ENCODE measurements around the gene RANBP9. TPM values are rescaled to one million over a fixed set of nuclear protein-coding genes. Genes with fewer than 3 reads are reported as not detected.
A peak's percentile ranks its signal among the peaks of the same experiment; 100 is the strongest.

Gene RANBP9
- total and polyA plus RNA-seq, 8 donors, result 9.6 to 22.2 (median 16.6) TPM

DNA sequence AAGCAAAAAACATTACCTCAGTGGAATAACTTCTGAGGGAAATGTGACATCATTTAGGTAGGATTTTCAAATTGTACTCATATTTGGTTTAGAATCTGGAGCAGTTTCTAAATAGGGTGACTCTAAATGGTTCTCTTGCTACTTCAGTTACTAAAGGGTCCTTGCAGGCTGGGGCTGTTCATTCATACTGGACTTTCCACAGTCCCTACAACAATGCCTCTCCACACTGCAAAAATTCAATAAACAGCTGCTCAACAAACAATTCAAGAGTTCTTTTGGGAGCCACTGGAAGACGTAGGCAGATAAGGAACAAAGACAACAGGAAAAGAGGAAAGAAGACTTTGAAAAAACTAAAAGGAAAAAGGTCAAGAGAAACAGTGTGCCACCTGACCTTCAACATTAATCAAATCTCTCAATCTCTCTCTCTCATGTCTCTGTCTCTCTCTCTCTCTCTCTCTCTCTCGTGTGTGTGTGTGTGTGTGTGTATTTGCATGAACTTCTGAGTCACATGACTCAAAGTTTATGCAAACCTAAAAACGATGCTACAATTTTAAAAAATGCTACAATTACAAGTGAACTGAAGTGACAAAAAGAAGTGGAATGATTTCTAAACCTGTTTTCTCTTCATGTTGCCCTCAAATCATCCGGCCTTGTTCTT lies 82.0 kb downstream of the RANBP9 start:
- Histone ChIP-seq H3K4me1 (peaks cover 0 to 4% (median 0%) of the 10 kb centered on the region in 3 donors), H3K9me3 (no peaks in the 10 kb centered on the region), H3K36me3 (peaks cover 0 to 8% (median 3%) of the 10 kb centered on the region in 3 donors), H3K4me3 (no peak overlapping the region), H3K27me3 (no peaks in the 10 kb centered on the region), H3K27ac (no peak overlapping the region)
- no peak for ATAC-seq
- intact Hi-C loops (cut with DNase I), result loop anchor here in 2 of 3 donors (10.0 kb wide), 1 partner anchor 75 kb away; no protein-coding TSS in a partner anchor
- DNase-seq, result no peak
- no peak for FAIRE-seq
- 54 to 58% methylated on average over 4 of the region's 4 CpGs for WGBS, 2 donors
- TF ChIP-seq, protein P1, sequence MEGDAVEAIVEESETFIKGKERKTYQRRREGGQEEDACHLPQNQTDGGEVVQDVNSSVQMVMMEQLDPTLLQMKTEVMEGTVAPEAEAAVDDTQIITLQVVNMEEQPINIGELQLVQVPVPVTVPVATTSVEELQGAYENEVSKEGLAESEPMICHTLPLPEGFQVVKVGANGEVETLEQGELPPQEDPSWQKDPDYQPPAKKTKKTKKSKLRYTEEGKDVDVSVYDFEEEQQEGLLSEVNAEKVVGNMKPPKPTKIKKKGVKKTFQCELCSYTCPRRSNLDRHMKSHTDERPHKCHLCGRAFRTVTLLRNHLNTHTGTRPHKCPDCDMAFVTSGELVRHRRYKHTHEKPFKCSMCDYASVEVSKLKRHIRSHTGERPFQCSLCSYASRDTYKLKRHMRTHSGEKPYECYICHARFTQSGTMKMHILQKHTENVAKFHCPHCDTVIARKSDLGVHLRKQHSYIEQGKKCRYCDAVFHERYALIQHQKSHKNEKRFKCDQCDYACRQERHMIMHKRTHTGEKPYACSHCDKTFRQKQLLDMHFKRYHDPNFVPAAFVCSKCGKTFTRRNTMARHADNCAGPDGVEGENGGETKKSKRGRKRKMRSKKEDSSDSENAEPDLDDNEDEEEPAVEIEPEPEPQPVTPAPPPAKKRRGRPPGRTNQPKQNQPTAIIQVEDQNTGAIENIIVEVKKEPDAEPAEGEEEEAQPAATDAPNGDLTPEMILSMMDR (IDR thresholded peaks at IDR 0.05), result no peak

DNA sequence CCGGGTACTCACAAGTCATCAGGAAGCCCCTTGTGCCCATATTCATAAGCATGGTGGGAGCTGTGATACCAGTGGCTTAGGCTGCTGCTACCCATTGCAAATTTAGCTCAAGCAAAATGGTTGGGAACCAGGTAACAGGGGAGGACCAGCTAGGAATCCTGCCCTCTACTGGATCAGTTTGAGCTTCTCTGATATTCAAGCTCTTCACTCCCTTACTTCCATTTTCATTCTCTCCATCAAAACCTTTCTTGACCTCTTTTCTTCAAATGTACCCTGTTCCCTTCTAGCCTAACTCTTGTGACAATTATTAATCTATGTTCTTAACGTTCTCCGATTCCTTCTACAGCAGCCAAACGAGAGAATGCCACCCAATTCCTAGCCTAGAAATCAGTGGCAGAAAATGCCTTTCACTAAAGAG lies 86.8 kb downstream of the RANBP9 start:
- Histone ChIP-seq H3K4me1 (no peaks in the 10 kb centered on the region), H3K36me3 (peaks cover 0 to 25% (median 22%) of the 10 kb centered on the region in 3 donors), H3K4me3 (no peak overlapping the region), H3K9me3 (no peaks in the 10 kb centered on the region), H3K27ac (no peak overlapping the region), H3K27me3 (no peaks in the 10 kb centered on the region)
- DNase-seq (no peak), FAIRE-seq (no peak), ATAC-seq (peak in 3 of 4 donors; percentile 69 to 83 (median 75))
- WGBS, 2 donors, result 68 to 72% methylated on average over 4 of the region's 4 CpGs
- TF ChIP-seq, protein P1 (IDR thresholded peaks at IDR 0.05), result peak in 2 of 4 donors; percentile 25 to 31
- intact Hi-C loops (cut with DNase I), result loop anchor here in 2 of 3 donors (10.0 kb wide), 1 partner anchor 80 kb away; no protein-coding TSS in a partner anchor

DNA sequence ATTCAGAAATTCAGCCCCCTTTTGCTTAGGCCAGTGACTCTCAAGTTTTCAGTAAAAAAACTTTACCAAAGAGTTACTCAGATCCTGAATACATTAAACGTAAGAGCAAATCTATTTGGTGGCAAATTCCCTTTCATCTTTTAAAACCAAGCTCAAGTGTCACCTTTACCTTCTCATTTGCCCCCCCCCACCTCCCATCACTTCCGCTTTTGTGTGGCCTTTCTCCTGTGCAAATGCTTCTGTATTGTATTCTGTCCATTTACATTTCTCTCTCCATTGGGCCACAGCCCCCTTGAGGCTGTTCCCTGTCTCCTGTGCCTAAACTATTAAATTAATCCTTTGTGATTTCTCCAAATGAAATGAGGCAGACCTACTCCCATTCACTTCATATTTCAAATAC lies 94.6 kb downstream of the RANBP9 start:
- intact Hi-C loops (cut with DNase I), result no loop called here
- no peaks in the 10 kb centered on the region for H3K27me3 ChIP-seq
- H3K36me3 ChIP-seq, result peaks cover 0 to 40% (median 25%) of the 10 kb centered on the region in 3 donors
- TF ChIP-seq, protein P1 (IDR thresholded peaks at IDR 0.05), result no peak
- H3K4me1 ChIP-seq, result peaks cover 3 to 14% (median 8%) of the 10 kb centered on the region in 3 donors
- no peak for FAIRE-seq
- no peak for DNase-seq
- no peaks in the 10 kb centered on the region for H3K9me3 ChIP-seq
- ATAC-seq, result no peak
- H3K27ac ChIP-seq, result no peak overlapping the region
- H3K4me3 ChIP-seq, result no peak overlapping the region
- 71 to 75% methylated on average over 2 of the region's 2 CpGs for WGBS, 2 donors

DNA sequence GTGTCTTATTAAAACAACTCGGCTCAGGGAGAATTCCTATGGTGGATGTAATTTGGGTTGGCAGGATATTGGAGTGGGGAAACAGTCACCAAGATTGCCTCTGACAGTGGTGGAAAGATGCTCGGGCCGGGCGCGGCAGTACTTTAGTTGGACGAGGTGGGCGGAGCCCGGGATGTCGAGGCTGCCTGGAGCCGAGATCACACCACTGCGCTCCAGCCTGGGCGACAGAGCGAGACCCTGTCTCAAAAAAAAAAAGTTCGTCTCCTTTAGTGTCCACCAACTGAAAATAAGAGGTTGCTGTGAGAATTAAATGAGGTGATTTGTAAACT lies 95.9 kb downstream of the RANBP9 start:
- H3K9me3 ChIP-seq, result no peaks in the 10 kb centered on the region
- H3K4me3 ChIP-seq, result peak overlapping the region; percentile 69 to 99 (median 80)
- DNase-seq (peak; percentile 34 to 70 (median 60)), FAIRE-seq (no peak), ATAC-seq (peak; percentile 31 to 62 (median 44))
- intact Hi-C loops (cut with DNase I), result no loop called here
- H3K4me1 ChIP-seq, result peaks cover 3 to 14% (median 8%) of the 10 kb centered on the region in 3 donors
- WGBS, 2 donors, result 0 to 1% methylated on average over 14 of the region's 14 CpGs
- H3K27ac ChIP-seq, result peak overlapping the region; percentile 73 to 97 (median 86)
- H3K27me3 ChIP-seq, result no peaks in the 10 kb centered on the region
- H3K36me3 ChIP-seq, result peaks cover 0 to 27% (median 17%) of the 10 kb centered on the region in 3 donors
- TF ChIP-seq, protein P1 (IDR thresholded peaks at IDR 0.05), result no peak

Data from pancreas (tissue), 10 donors.